GM23338 (cell line): ENCODE results near the gene PTOV1. TPM values are rescaled to one million over a fixed set of nuclear protein-coding genes. Genes with fewer than 3 reads are reported as not detected.

Experiments
- CREB1 ChIP-seq: fragments of 250-450 bp; sonication (Bioruptor Pico); IDR thresholded peaks from 2 replicates; pipeline ENCODE4 v1.5.0; 2020; ENCODE audit warnings: low read depth, mild to moderate bottlenecking, moderate library complexity
- CTCF ChIP-seq, 2 experiments: fragments of 200-600 bp in 1 of 2; sonication (generic) in 1 of 2; conservative IDR thresholded peaks; 2 replicates each; pipeline versions ENCODE4 v1.5.1 to v1.6.1; 2016 to 2017; ENCODE audit warnings: antibody characterized with exemption in 2 of 2, low read depth in 2 of 2, mild to moderate bottlenecking in 2 of 2, moderate library complexity in 1 of 2
- ETS1 ChIP-seq: IDR thresholded peaks from 2 replicates; pipeline ENCODE4 v1.6.1; 2016; ENCODE audit warnings: antibody characterized with exemption
- EZH2 ChIP-seq: fragments of 200-600 bp; sonication (generic); IDR thresholded peaks from one replicate; pipeline ENCODE4 v1.8.0; 2017; ENCODE audit warnings: antibody characterized with exemption, mild to moderate bottlenecking, low read depth; ENCODE audit not compliant: unreplicated experiment
- EZH2phosphoT487 ChIP-seq: fragments of 200-600 bp; sonication (generic); IDR thresholded peaks from one replicate; pipeline ENCODE4 v1.8.1; 2018; ENCODE audit warnings: antibody characterized with exemption; ENCODE audit not compliant: unreplicated experiment
- JUNB ChIP-seq: IDR thresholded peaks from one replicate; pipeline ENCODE4 v1.6.1; 2016; ENCODE audit warnings: antibody characterized with exemption; ENCODE audit not compliant: unreplicated experiment
- NANOG ChIP-seq: IDR thresholded peaks from 2 replicates; pipeline ENCODE4 v1.6.1; 2016; ENCODE audit warnings: antibody characterized with exemption, borderline replicate concordance
- POLR2AphosphoS5 ChIP-seq: IDR thresholded peaks from 2 replicates; pipeline ENCODE4 v1.6.1; 2016; ENCODE audit warnings: antibody characterized with exemption, low read depth
- STAT1 ChIP-seq: IDR thresholded peaks from one replicate; pipeline ENCODE4 v1.6.1; 2016; ENCODE audit warnings: antibody characterized with exemption; ENCODE audit not compliant: unreplicated experiment
- ZNF331 ChIP-seq: fragments of 250-450 bp; sonication (Bioruptor Pico); IDR thresholded peaks from 2 replicates; pipeline ENCODE4 v1.5.0; 2020; ENCODE audit warnings: low read depth, mild to moderate bottlenecking, moderate library complexity
- ZNF462 ChIP-seq: fragments of 250-450 bp; sonication (Bioruptor Pico); IDR thresholded peaks from 2 replicates; pipeline ENCODE4 v1.5.0; 2020; ENCODE audit warnings: mild to moderate bottlenecking, moderate library complexity
- polyA plus RNA-seq: library from polyadenylated mRNA; unstranded; fragments of >200 nt; fragmentation: Nextera tagmentation; extraction: Ambion mirVana; gene quantifications from 2 replicates; pipeline ENCODE4 v1.2.1, GENCODE V29; 2016
- total RNA-seq: library from RNA; depleted of rRNA; stranded (reverse); fragments of >200 nt; shearing (Covaris generic); gene quantifications from 2 replicates; pipeline ENCODE4 v1.2.3, GENCODE V29; 2014

PTOV1 gene
- total and polyA plus RNA-seq, 2 experiments from 2014 or later = 188 to 209 TPM

DNA sequence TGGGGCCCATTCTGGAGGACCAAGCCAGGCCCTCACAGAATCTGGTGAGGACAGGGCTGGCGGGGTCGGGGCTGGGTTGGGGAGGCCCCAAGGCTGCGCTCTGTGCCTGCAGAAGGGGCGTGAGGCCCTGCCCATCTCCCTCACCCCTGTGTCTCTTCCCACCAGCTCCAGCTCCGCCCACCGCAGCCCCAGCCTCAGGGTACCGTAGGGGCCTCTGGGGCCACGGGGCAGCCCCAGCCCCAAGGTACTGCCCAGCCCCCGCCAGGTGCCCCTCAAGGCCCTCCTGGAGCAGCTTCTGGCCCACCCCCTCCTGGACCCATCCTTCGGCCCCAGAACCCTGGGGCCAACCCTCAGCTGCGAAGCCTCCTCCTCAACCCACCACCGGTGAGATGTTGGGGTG lies 15.4 kb upstream of the PTOV1 start (continued):
- TF ChIP-seq ZNF462 (CRISPR knock-in tag) (no peak), EZH2phosphoT487 (no peak), ETS1 (no peak), STAT1 (no peak), EZH2 (no peak), JUNB (no peak), CREB1 (no peak), ZNF331 (CRISPR knock-in tag) (no peak), CTCF (conservative IDR thresholded peaks at IDR 0.05; ENCODE audit: low read depth in 2 of 2) (no peak), NANOG (no peak), POLR2AphosphoS5 (no peak)
